OCI-LY3 (cell line): ENCODE data around the gene C10orf71.

Experiments used
- H2AFZ ChIP-seq: fragments of 200-600, 300-600 bp; shearing (Covaris generic); 2 replicates; pipeline ENCODE4 v1.6.0; 2014; ENCODE audit warnings: antibody characterized with exemption, low read depth, low read length
- H3K27ac ChIP-seq: fragments of 200-600, 300-600 bp; sonication (generic); 2 replicates; pipeline ENCODE4 v1.5.1; 2014; ENCODE audit warnings: mild to moderate bottlenecking, low read length, moderate library complexity, mixed read lengths
- H3K27me3 ChIP-seq: fragments of 200-600, 300-600 bp; sonication (generic); 2 replicates; pipeline ENCODE4 v1.6.1; 2014; ENCODE audit warnings: low read depth, low read length, mixed read lengths
- H3K36me3 ChIP-seq: fragments of 200-600, 300-600 bp; sonication (generic); replicated peaks from 2 replicates; pipeline ENCODE3; 2014; ENCODE audit warnings: low read depth, low read length, mixed read lengths
- H3K4me1 ChIP-seq: fragments of 300-600, 200-600 bp; sonication (generic); 2 replicates; pipeline ENCODE4 v1.6.1; 2014; ENCODE audit warnings: low read length, mixed read lengths
- H3K4me2 ChIP-seq: fragments of 200-600, 300-600 bp; sonication (generic); 2 replicates; pipeline ENCODE4 v1.6.1; 2014; ENCODE audit warnings: low read length, mixed read lengths
- H3K4me3 ChIP-seq: fragments of 300-600, 200-600 bp; sonication (generic); 2 replicates; pipeline ENCODE4 v1.5.1; 2014; ENCODE audit warnings: antibody characterized with exemption, mild to moderate bottlenecking, low read length, moderate library complexity
- H3K79me2 ChIP-seq: fragments of 300-600, 200-600 bp; shearing (Covaris generic); 2 replicates; pipeline ENCODE4 v1.6.1; 2014; ENCODE audit warnings: mild to moderate bottlenecking, low read length, mixed read lengths
- H3K9ac ChIP-seq: fragments of 300-600, 200-600 bp; shearing (Covaris generic); 2 replicates; pipeline ENCODE4 v1.6.0; 2014; ENCODE audit warnings: mild to moderate bottlenecking, low read length, moderate library complexity
- H3K9me3 ChIP-seq: fragments of 200-600, 300-600 bp; shearing (Covaris generic); 2 replicates; pipeline ENCODE4 v1.6.1; 2014; ENCODE audit warnings: low read length, mixed read lengths; ENCODE audit not compliant: insufficient read depth
- H4K20me1 ChIP-seq: fragments of 200-600, 300-600 bp; sonication (generic); 2 replicates; pipeline ENCODE4 v1.6.1; 2016; ENCODE audit warnings: low read length, mixed read lengths; ENCODE audit not compliant: insufficient read depth
- CTCF ChIP-seq: fragments of 200-600, 300-600 bp; sonication (generic); IDR thresholded peaks from 2 replicates; pipeline ENCODE4 v1.5.1; 2014; ENCODE audit warnings: antibody characterized with exemption, low read length, low read depth
- EZH2phosphoT487 ChIP-seq: fragments of 200-600 bp; shearing (Covaris generic); IDR thresholded peaks from 2 replicates; pipeline ENCODE4 v1.6.1; 2018; ENCODE audit warnings: antibody characterized with exemption, mixed run types, low read depth

The C10orf71 gene

DNA sequence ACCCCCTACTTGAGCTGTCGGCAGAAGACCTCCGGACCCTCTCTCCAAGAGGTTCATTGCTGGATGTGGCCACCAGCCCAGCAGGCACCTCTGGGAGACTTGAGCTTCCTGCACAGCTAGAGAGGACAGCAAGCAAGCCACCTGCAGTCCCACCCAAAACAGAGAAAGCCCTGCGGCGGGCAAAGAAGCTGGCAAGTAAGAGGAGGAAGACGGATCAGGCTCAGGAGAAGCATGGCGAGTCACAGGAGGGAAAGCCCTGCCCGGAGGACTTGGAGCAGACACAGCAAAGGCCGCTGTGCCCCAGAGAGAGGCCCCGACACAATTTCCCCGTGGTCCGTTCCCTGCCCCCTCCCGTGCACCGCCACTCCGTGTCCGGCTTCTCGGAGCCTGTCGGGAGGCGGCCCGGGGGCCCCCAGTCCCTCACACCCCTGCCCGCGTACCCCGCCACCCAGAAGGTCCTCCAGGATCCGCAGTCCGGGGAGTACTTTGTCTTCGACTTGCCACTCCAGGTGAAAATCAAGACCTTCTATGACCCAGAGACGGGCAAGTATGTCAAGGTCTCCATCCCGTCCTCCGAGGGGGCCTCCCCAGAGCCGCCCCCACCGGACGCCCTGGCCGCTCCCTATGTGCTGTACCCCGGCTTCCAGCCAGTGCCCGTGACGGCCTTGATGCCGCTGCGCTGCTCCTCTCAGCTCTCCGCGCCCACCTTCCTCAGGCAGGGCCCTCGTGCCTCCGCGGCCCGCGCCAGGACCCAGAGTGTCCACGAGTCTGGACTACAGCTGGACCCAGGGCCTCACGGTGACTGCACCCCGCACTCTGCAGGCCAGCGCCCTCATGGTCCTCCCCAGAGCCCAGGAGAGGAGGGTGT, 27.2 kb downstream of the C10orf71 start:
- Histone ChIP-seq H3K36me3 (no peaks in the 10 kb centered on the region), H3K27me3 (peaks cover 4% of the 10 kb centered on the region; the same call in 1 of the 2 replicates)

GRCh38 chr10:49327036-49327813, 28.3 kb downstream of the C10orf71 start:
- Histone ChIP-seq H3K27ac (no peak overlapping the region), H3K9me3 (no peaks in the 10 kb centered on the region), H3K27me3 (peaks cover 4% of the 10 kb centered on the region; the same call in 1 of the 2 replicates), H4K20me1 (no peaks in the 10 kb centered on the region), H3K79me2 (no peaks in the 10 kb centered on the region), H3K4me2 (no peak overlapping the region), H3K36me3 (no peaks in the 10 kb centered on the region), H3K4me1 (no peaks in the 10 kb centered on the region), H2AFZ (no peak overlapping the region), H3K9ac (no peak overlapping the region), H3K4me3 (no peak overlapping the region)
- no peak for TF ChIP-seq EZH2phosphoT487
- no peak for TF ChIP-seq CTCF

More for the DNA sequence above, 27.2 kb downstream of the C10orf71 start:
- Histone ChIP-seq H3K4me3 (no peak overlapping the region), H3K27ac (no peak overlapping the region), H4K20me1 (no peaks in the 10 kb centered on the region), H3K4me2 (no peak overlapping the region), H3K9me3 (no peaks in the 10 kb centered on the region), H3K4me1 (no peaks in the 10 kb centered on the region), H3K79me2 (no peaks in the 10 kb centered on the region), H3K9ac (no peak overlapping the region), H2AFZ (no peak overlapping the region)
- TF ChIP-seq CTCF (no peak), EZH2phosphoT487 (no peak)

- Histone ChIP-seq H3K4me1 (no peaks in the 10 kb centered on the region), H4K20me1 (no peaks in the 10 kb centered on the region), H2AFZ (no peak overlapping the region), H3K9me3 (no peaks in the 10 kb centered on the region), H3K4me3 (no peak overlapping the region), H3K79me2 (no peaks in the 10 kb centered on the region), H3K27ac (no peak overlapping the region), H3K9ac (no peak overlapping the region), H3K36me3 (no peaks in the 10 kb centered on the region), H3K4me2 (no peak overlapping the region), H3K27me3 (peaks cover 4% of the 10 kb centered on the region; the same call in 1 of the 2 replicates)
- TF ChIP-seq EZH2phosphoT487 (no peak), CTCF (no peak)
Measured at GRCh38 chr10:49328401-49329145, 29.6 kb downstream of the C10orf71 start.
